Measurements from ENCODE around the gene SEMA5B.

The SEMA5B gene

GRCh38 chr3:122929188-122930062 is 98.1 kb downstream of the SEMA5B start:
- DNase-seq (ENCODE audit: low read depth): no peak
- TF ChIP-seq, protein P1, sequence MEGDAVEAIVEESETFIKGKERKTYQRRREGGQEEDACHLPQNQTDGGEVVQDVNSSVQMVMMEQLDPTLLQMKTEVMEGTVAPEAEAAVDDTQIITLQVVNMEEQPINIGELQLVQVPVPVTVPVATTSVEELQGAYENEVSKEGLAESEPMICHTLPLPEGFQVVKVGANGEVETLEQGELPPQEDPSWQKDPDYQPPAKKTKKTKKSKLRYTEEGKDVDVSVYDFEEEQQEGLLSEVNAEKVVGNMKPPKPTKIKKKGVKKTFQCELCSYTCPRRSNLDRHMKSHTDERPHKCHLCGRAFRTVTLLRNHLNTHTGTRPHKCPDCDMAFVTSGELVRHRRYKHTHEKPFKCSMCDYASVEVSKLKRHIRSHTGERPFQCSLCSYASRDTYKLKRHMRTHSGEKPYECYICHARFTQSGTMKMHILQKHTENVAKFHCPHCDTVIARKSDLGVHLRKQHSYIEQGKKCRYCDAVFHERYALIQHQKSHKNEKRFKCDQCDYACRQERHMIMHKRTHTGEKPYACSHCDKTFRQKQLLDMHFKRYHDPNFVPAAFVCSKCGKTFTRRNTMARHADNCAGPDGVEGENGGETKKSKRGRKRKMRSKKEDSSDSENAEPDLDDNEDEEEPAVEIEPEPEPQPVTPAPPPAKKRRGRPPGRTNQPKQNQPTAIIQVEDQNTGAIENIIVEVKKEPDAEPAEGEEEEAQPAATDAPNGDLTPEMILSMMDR (conservative IDR thresholded peaks at IDR 0.05; ENCODE audit: low read depth, low read length): no peak
- H3K4me3 ChIP-seq (ENCODE audit: low read length): no peak overlapping the region

GRCh38 chr3:122928396-122929187 is 99.0 kb downstream of the SEMA5B start:
- no peak overlapping the region for H3K4me3 ChIP-seq (ENCODE audit: low read length)
- TF ChIP-seq, protein P1 (conservative IDR thresholded peaks at IDR 0.05; ENCODE audit: low read depth, low read length): no peak
- no peak for DNase-seq (ENCODE audit: low read depth)

DNA sequence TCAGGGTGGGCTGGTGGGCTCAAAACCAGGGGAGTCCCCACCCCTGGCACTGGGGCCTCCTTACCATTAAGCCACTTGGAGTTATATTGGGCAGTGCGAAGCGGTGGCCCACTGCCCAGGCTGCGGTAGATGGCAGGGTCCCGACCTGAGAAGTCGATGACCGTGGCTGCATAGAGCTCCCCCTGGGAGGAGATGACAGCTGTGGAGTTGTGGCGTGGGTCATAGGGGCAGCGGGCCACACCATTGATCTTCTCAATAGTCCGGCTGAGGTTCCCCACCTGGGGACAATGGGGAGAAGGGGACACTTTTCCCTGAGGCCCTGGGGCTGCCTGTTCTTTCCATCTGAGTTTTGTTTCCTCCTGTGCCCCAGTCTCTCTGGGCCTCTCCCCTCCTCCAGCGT is 99.8 kb downstream of the SEMA5B start:
- TF ChIP-seq, protein P1 (conservative IDR thresholded peaks at IDR 0.05; ENCODE audit: low read depth, low read length): no peak
- no peak for DNase-seq (ENCODE audit: low read depth)

GRCh38 chr3:122926811-122927210 is 100.8 kb downstream of the SEMA5B start:
- TF ChIP-seq, protein P1 (conservative IDR thresholded peaks at IDR 0.05; ENCODE audit: low read depth, low read length): no peak
- no peak for DNase-seq (ENCODE audit: low read depth)
- no peak overlapping the region for H3K4me3 ChIP-seq (ENCODE audit: low read length)

More for the DNA sequence above, 99.8 kb downstream of the SEMA5B start:
- no peak overlapping the region for H3K4me3 ChIP-seq (ENCODE audit: low read length)

GRCh38 chr3:122926322-122926721 is 101.2 kb downstream of the SEMA5B start:
- no peak for DNase-seq (ENCODE audit: low read depth)
- TF ChIP-seq, protein P1 (conservative IDR thresholded peaks at IDR 0.05; ENCODE audit: low read depth, low read length): no peak
- H3K4me3 ChIP-seq (ENCODE audit: low read length): no peak overlapping the region

- no peak for DNase-seq (ENCODE audit: low read depth)
- TF ChIP-seq, protein P1 (conservative IDR thresholded peaks at IDR 0.05; ENCODE audit: low read depth, low read length): no peak
- H3K4me3 ChIP-seq (ENCODE audit: low read length): no peak overlapping the region
Measured at GRCh38 chr3:122925756-122926155, 101.8 kb downstream of the SEMA5B start.

All from retinal pigment epithelial cell (primary cell).